GM11168 (cell line): ENCODE measurements around the gene DOCK7.

Experiments used
- in situ Hi-C: fragments of 300-500 bp; cut with MboI; formaldehyde crosslinking; loops from one replicate; pipeline ENCODE4 v1.12.0; 2022; ENCODE audit warnings: low sequenced_read_pairs; ENCODE audit not compliant: unreplicated experiment

Gene DOCK7

GRCh38 chr1:62484824-62485468 is 203.2 kb downstream of the DOCK7 start:
- in situ Hi-C loops, result no loop called here

DNA sequence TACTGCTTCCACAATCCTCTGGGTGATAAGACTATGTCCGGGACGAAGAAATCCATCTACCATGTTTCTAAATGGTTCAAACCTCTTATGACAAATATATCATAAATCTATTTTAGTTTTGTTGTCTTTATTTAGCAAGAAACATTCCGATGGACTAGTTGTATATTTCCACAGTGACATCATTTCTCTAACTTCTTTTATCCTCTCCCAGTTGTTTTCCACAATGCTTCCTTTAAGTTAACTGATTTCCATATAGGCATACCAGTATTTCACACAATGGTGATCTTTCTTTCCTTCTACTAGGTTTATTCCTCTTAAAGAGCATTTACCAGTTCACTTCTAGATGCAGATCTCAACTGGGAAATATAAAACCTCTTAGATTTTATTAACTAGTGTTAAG is 206.5 kb downstream of the DOCK7 start:
- in situ Hi-C loops, result no loop called here

GRCh38 chr1:62476525-62477219 is 211.5 kb downstream of the DOCK7 start:
- in situ Hi-C loops, result no loop called here

DNA sequence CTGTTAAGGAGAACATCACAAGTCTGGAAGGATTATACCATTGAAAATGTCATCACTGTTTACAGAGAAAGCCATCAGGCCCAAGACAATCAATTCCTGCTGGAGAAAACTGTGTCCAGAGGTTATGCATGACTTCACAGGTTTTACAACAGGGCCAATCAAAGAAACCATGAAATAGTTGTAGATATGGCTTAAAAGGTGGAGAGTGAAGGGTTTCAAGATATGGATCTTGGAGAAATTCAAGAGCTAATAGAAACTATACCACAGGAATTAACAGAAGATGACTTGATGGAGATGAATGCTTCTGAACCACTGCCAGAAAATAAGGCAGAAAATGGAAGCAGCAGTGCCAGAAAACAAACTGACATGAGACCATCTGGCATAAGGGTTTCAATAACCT is 221.1 kb downstream of the DOCK7 start:
- in situ Hi-C loops, result no loop called here

DNA sequence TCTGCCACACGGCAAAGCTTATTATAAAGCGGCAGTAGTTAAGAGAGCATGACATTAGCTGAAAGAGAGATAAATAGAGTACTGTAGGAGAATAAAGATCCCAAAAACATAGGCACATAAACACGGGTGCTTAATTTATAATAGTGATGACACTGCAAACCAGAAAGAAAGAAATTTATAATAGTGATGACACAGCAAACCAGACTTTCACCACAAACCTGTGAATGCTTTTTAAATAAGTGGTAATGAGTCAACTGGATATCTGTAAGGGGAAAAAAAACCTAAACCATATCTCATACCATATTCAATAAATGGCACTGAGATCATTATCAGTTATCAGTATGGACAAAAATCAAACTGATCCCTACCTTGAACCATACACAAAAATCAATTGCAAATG is 225.8 kb downstream of the DOCK7 start:
- in situ Hi-C loops, result no loop called here

DNA sequence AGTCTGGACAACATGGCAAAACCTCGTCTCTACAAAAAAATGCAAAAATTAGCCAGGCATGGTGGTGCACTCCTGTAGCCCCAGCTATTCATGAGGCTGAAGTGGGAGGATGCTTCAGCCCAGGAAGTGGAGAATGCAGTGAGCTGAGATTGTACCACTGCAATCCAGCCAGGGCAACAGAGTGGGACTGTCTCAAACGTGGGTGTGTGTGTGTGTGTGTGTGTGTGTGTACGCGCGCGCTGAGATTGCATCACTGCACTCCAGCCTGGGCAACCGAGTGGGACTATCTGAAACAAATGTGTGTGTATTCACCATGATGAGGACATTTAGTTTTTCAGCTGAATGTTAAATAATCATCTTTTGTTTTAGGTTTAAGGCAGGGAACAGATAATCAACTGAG is 230.2 kb downstream of the DOCK7 start:
- in situ Hi-C loops, result no loop called here

GRCh38 chr1:62452951-62453350 is 235.2 kb downstream of the DOCK7 start:
- in situ Hi-C loops, result no loop called here

DNA sequence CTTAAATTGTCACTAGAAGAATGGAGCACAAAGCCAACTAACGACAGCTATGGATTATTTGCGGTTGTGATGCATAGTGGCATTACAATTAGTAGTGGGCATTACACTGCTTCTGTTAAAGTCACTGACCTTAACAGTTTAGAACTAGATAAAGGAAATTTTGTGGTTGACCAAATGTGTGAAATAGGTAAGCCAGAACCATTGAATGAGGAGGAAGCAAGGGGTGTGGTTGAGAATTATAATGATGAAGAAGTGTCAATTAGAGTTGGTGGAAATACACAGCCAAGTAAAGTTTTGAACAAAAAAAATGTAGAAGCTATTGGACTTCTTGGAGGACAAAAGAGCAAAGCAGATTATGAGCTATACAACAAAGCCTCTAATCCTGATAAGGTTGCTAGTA is 237.9 kb downstream of the DOCK7 start:
- in situ Hi-C loops, result no loop called here

DNA sequence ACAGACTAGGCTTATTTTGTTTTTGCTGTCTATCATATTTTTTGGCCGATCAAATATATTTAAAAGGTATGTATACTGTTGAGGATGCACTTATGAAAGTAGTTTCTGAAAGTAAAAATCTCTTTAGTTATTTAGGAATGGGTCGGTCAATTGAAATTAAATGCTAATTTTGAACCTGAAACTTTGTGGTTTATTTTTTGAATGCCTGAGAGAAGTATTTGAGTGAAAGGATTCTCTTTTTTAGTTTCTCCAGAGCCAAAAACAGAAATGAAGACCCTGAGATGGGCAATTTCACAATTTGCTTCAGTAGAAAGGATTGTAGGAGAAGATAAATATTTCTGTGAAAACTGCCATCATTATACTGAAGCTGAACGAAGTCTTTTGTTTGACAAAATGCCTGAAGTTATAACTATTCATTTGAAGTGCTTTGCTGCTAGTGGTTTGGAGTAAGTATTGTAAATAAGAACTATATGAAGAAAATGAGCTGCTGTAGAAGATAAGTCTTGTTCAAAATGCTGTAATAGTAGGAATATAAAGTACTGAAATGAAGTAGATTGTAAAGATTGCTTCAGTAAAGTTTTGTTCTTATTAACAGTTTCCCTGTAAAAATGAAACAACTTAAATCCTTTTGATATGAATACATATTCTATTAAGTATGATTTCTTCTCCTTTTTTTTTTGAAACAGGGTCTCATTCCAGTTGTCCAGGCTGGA is 239.8 kb downstream of the DOCK7 start:
- in situ Hi-C loops, result no loop called here

DNA sequence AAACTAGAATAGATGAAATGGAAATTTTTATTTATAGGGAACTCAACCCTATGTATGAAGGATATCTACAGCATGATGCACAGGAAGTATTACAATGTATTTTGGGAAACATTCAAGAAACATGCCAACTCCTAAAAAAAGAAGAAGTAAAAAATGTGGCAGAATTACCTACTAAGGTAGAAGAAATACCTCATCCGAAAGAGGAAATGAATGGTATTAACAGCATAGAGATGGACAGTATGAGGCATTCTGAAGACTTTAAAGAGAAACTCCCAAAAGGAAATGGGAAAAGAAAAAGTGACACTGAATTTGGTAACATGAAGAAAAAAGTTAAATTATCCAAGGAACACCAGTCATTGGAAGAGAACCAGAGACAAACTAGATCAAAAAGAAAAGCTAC is 243.5 kb downstream of the DOCK7 start:
- in situ Hi-C loops, result no loop called here

DNA sequence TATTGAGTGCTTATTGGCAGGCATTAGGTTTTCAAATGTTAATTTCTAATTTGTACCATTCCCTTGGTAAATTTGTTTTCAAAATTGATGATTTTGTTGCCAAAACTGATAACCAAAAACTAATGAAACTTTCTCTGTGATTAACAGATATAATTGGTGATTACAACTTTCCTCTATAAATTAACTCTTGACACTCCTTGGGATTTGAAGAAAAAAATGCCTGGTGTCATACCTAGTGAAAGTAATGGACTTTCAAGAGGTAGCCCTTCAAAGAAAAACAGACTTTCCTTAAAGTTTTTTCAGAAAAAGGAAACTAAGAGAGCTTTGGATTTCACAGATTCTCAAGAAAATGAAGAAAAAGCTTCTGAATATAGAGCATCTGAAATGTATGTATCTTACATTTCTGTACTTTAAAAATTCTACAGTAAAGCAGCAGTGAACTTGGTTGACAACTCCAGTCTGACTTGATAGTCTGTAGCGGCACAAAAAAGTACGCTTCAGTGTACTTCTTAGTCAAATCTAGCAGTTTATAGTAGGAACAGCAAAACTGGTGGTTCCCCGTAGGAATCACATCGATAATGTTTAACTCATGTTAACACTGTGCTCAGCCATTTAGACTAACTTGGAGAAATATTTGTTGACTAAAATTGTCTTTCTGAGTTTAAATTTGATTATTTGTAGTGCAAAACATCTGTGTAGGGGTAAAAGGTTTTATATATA is 248.4 kb downstream of the DOCK7 start:
- in situ Hi-C loops, result no loop called here

DNA sequence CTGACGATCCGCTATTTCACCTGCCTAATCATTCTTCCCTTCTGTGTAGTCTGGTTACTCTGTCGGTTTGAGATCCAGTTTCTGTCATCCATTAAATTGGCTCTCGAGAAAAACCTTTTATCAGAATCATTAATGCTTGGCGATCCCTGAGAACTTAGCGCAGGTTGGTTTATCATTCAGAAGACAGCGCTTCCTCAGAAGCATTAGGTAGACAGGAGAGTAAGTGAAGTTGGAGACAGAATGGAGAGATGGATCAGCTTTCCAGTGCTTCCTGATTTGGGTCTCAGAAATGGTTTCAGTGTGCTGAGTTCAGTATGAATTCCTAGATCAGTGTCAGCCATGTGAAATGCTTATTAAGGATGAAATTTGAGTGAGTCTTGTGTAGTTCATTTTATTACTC is 250.0 kb downstream of the DOCK7 start:
- in situ Hi-C loops, result no loop called here

- in situ Hi-C loops, result no loop called here
Measured at GRCh38 chr1:62437273-62437940, 250.8 kb downstream of the DOCK7 start.

DNA sequence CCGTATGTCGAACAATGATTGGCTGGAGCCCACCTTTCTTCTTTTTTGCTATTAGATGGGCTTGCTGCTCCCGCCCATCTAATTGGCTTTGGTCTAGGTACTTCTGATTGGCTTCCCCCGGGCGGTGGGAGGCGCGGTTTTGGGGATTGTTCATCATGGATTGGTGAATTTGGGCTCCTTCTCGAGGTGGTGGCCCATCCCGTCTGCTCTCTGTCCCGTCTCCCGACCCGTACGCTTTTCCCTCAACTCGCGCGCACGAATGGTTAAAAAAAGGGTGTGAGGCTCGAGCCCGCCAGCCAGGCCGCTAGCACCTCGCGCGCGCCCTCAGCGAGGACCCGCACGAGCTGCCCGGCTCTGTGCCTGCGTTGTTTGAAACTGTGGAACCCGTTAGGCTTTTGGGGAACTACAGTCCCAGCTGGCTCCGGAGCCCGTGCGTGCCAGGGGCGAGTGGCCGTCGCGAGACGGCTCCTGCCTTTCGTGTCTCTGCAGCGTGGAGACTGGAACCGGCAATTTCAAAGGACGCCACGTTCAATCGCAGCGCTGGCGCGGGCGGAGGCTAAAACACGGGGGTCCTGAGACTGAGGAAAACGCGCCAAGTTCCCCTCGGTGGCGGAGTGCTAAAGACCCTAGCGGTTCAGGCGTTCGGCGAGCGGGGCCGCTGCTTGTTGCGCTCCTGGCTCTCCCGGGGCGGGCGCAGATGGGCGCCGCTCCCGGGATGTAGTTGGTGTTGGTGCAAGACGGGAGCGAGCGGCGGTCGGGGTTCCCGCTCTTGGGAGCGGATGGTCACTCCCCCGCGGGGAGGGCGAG is 251.5 kb downstream of the DOCK7 start, which contains the start of gene USP1:
Gene USP1, plus strand, starts transcription at position 584 of the 807 bp plus-strand sequence. CDS start 2,819 bp downstream, outside the sequence.
- in situ Hi-C loops, result no loop called here

GRCh38 chr1:62436039-62436465 is 252.1 kb downstream of the DOCK7 start:
- in situ Hi-C loops, result no loop called here

- in situ Hi-C loops, result no loop called here
Measured at GRCh38 chr1:62435231-62436038, 252.8 kb downstream of the DOCK7 start.

DNA sequence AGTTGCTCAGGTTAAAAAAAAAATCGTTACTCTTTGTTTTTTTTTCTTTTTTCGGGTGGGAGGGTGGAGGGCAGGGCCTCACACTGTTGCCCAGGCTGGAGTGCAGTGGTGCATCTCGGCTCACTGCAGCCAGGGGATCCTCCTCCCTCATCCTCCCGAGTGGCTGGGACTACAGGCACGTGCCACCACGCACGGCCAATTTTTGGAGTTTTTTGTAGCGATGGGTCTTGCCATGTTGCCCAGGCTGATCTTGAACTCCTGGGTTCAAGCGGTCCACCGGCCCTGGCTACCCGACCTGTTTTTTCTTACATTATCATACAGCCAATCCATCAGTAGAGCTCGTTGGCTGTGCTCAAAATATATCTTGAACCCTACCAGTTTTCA is 253.6 kb downstream of the DOCK7 start:
- in situ Hi-C loops, result no loop called here

DNA sequence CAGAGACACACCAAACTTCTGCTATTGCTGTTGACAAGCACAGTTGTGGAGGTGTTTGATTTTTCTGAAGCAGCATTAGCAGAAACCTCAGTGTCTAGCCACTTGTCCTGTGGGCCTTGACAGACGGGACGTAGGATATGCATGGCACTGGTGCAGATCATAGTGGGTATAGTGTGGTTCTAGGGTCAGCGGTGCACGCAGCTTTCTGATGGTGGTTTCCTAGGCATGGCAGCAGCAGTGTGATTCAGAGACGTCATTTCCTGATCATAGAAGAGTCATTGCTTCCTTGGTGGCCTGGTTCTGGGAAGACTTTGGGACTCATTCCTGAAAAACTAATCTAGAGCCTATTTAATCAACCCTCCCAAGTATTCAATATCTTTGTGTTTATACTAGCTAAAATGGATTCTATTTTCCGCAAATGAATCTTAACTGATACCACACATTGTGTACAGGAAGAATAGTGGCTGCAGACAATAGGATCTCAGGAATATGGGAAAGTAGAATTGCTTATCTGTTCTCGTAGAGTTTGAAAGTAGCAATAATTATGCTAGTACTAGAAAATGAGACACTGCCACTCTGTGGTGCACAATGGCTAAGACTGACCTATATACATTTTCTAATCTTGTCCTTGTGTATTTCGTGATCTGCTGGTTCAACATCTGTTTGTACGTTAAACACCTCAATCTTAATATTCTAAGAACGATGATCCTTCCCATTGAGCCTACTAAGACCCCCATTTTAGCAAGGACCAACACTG is 254.1 kb downstream of the DOCK7 start:
- in situ Hi-C loops, result no loop called here
